Testis (tissue), 2 donors: ENCODE measurements around the gene SSBP3.

Source experiments
- CTCF ChIP-seq, 3 experiments: fragments of 450-650 bp in 2 of 3; fragments of 200-600 bp in 1 of 3; sonication (generic) in 1 of 3; IDR thresholded peaks; one replicate each; pipeline ENCODE4 v1.5.1; 2016 to 2019; ENCODE audit warnings: antibody characterized with exemption in 3 of 3, mild to moderate bottlenecking in 2 of 3, moderate library complexity in 1 of 3
- POLR2A ChIP-seq: fragments of 450-650 bp; IDR thresholded peaks from one replicate; pipeline ENCODE4 v1.6.1; 2017; ENCODE audit warnings: antibody characterized with exemption, mild to moderate bottlenecking, moderate library complexity

GRCh38 chr1:54238353-54239034 lies 167.7 kb downstream of the SSBP3 start:
- TF ChIP-seq CTCF (IDR thresholded peaks at IDR 0.05): no peak
- no peak for TF ChIP-seq POLR2A
